CD4-positive, alpha-beta T cell (primary cell): ENCODE results near the gene MRPS15. TPM values are rescaled to one million over a fixed set of nuclear protein-coding genes. Genes with fewer than 3 reads are reported as not detected.

Source experiments
- ATAC-seq: fragments of 200-7000 bp; cut with Tn5 transposase; one replicate; pipeline ENCODE4 v1.10.0; 2022; ENCODE audit warnings: mild to moderate bottlenecking; ENCODE audit not compliant: poor library complexity
- CTCF ChIA-PET: fragments of 350-600 bp; sonication (Branson Sonifier 250); formaldehyde crosslinking; loops from one replicate; lab custom pipeline; 2021; ENCODE audit warnings: antibody characterized with exemption, inconsistent platforms; lab: Charles Lee
- POLR2A ChIA-PET: fragments of 350-600 bp; sonication (Branson Sonifier 250); formaldehyde crosslinking; loops from one replicate; lab custom pipeline; 2021; ENCODE audit warnings: antibody characterized with exemption, inconsistent platforms; lab: Charles Lee
- DNase-seq, 14 experiments: peaks; one replicate each; pipeline ENCODE4 v3.0.0-alpha.2; 2013 to 2020; ENCODE audit warnings: mixed read lengths in 2 of 14
- H3K27ac ChIP-seq, 2 donors: one replicate each; pipeline versions ENCODE4 v1.5.1 to v1.7.0; 2013; ENCODE audit warnings: low read length in 2 of 2, low read depth in 1 of 2, mild to moderate bottlenecking in 1 of 2
- H3K27me3 ChIP-seq, 2 experiments: 1 replicate in 1 of 2; 2 replicates in 1 of 2; pipeline versions ENCODE4 v1.6.1 to v1.7.0; 2013; ENCODE audit warnings: low read length in 2 of 2, control low read depth in 1 of 2, mild to moderate bottlenecking in 1 of 2, moderate library complexity in 1 of 2; ENCODE audit not compliant: insufficient read depth in 2 of 2, control insufficient read depth in 1 of 2
- H3K36me3 ChIP-seq: one replicate; pipeline ENCODE4 v1.6.1; 2013; ENCODE audit warnings: low read length, control low read depth; ENCODE audit not compliant: insufficient read depth
- H3K4me1 ChIP-seq: one replicate; pipeline ENCODE4 v1.6.1; 2013; ENCODE audit warnings: low read length, control low read depth; ENCODE audit not compliant: insufficient read depth
- H3K4me3 ChIP-seq: one replicate; pipeline ENCODE4 v1.5.1; 2013; ENCODE audit warnings: mild to moderate bottlenecking, low read length, moderate library complexity
- H3K9me3 ChIP-seq, 2 experiments: 1 replicate in 1 of 2; 2 replicates in 1 of 2; pipeline versions ENCODE4 v1.6.1 to v1.7.0; 2013; ENCODE audit warnings: low read length in 2 of 2, mild to moderate bottlenecking in 2 of 2, control low read depth in 1 of 2, moderate library complexity in 1 of 2; ENCODE audit not compliant: control insufficient read depth in 1 of 2, insufficient read depth in 1 of 2
- H3K27ac Mint-ChIP-seq: one replicate; pipeline ENCODE4 v1.8.0; 2020; ENCODE audit warnings: mixed read lengths
- H3K27me3 Mint-ChIP-seq: one replicate; pipeline ENCODE4 v1.8.0; 2021; ENCODE audit warnings: mixed read lengths
- H3K36me3 Mint-ChIP-seq: one replicate; pipeline ENCODE4 v1.8.0; 2021; ENCODE audit warnings: low read depth, mixed read lengths
- H3K4me1 Mint-ChIP-seq: one replicate; pipeline ENCODE4 v1.8.0; 2021; ENCODE audit warnings: low read depth, mixed read lengths
- H3K4me3 Mint-ChIP-seq: one replicate; pipeline ENCODE4 v1.8.0; 2020; ENCODE audit warnings: mild to moderate bottlenecking, mixed read lengths
- H3K9me3 Mint-ChIP-seq: one replicate; pipeline ENCODE4 v1.8.0; 2020; ENCODE audit warnings: mixed read lengths
- CTCF ChIP-seq: fragments of 200-600 bp; IDR thresholded peaks from one replicate; pipeline ENCODE4 v1.8.0; 2022; ENCODE audit warnings: antibody characterized with exemption, mild to moderate bottlenecking
- intact Hi-C, 2 experiments: fragments of 100-400 bp; cut with DNase I in 1 of 2; cut with micrococcal nuclease in 1 of 2; formaldehyde crosslinking; loops; one replicate each; pipeline versions ENCODE4 v1.15.1 to v1.9.0; 2023 to 2025; cut with DNase I, micrococcal nuclease
- total RNA-seq, 174 experiments: library from RNA in 2 of 174; stranded (reverse) in 2 of 174; gene quantifications; one replicate each; pipeline ENCODE4 v1.2.3 and lab custom pipeline; 2021 to 2026

The MRPS15 gene
- total RNA-seq, 2 experiments from 2014 or later, result 35.4 to 36.4 TPM

DNA sequence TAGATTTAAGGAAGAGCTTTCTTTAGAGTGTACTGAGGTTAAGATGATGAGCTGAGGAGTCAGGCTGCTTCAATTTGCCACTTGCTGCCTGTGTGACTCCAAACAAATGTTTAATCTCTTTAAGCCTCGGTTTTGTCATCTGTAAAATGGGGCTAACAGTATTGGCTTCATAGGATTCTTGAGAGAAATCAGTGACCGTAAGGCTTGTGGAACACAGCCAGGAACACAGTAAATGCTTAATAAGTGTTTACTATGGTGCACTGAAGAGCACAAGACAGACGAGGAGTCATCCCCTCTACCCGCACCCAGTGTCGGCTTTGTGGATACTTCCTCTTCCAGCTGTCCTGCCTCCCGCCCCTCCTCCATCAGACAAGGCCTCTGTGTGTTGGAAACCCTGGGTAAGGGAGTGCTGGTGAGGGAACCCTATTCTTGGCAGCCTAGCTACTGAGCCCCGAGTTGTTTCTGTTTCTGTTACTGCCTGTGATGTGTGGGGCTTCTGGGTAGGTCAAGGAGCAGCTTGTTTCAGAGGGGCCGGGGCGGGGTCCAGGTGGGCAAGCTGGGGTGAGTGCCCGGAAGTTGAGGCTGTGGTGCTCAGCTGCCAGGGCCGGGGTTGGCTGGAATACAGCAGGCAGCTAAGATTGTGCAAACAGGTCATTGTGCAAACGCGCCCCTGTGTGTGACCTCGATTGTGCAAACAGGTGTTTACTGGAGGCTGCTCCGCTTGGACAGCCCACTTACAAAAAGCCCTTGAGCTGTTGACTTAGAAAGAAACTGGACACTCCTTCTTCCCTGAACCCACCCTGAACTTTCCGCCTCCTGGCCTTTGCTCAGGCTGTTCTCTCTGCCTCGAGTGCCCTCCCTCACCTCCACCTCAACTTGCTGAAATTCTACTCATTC is 22.5 kb upstream of the MRPS15 start:
- H3K36me3 ChIP-seq, result no peaks in the 10 kb centered on the region
- H3K9me3 Mint-ChIP-seq, result no peaks in the 10 kb centered on the region
- CTCF ChIA-PET, result no interaction called here
- intact Hi-C loops, result no loop called here
- H3K27ac ChIP-seq, result no peak overlapping the region
- POLR2A ChIA-PET, result no interaction called here
- H3K4me1 Mint-ChIP-seq, result peaks cover 17% of the 10 kb centered on the region
- H3K4me3 ChIP-seq, result no peak overlapping the region
- no peak overlapping the region for H3K27ac Mint-ChIP-seq
- TF ChIP-seq CTCF, result no peak
- H3K4me1 ChIP-seq, result peaks cover 10% of the 10 kb centered on the region
- no peak overlapping the region for H3K4me3 Mint-ChIP-seq
- no peaks in the 10 kb centered on the region for H3K9me3 ChIP-seq
- no peaks in the 10 kb centered on the region for H3K36me3 Mint-ChIP-seq
- no peak for ATAC-seq
- H3K27me3 Mint-ChIP-seq, result no peaks in the 10 kb centered on the region
- peaks cover 0 to 5% of the 10 kb centered on the region in 2 experiments for H3K27me3 ChIP-seq
- peak in 3 of 14 experiments; percentile 21 to 68 (median 60) for DNase-seq

DNA sequence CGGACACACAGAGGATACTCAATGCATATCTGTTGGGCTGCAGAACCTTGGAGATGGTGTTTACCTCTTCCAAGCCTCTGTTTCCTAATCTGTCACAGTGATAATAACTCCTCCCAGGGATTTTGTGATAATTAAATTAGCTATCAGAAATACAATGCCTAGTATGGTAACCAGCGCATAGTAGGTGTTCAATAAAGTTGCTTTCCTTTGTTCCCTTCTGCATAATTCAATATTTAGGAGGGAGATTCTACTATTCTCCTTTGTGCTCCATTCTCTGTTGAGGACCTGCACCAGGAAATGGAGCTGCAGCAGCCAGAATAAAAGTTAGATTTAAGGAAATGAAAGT is 21.9 kb upstream of the MRPS15 start:
- no peaks in the 10 kb centered on the region for H3K36me3 ChIP-seq
- peaks cover 18% of the 10 kb centered on the region for H3K4me1 Mint-ChIP-seq
- H3K9me3 ChIP-seq, result no peaks in the 10 kb centered on the region
- POLR2A ChIA-PET, result no interaction called here
- no peak overlapping the region for H3K27ac ChIP-seq
- no peak overlapping the region for H3K27ac Mint-ChIP-seq
- H3K4me3 ChIP-seq, result no peak overlapping the region
- peaks cover 0 to 5% of the 10 kb centered on the region in 2 experiments for H3K27me3 ChIP-seq
- H3K36me3 Mint-ChIP-seq, result no peaks in the 10 kb centered on the region
- no peaks in the 10 kb centered on the region for H3K27me3 Mint-ChIP-seq
- CTCF ChIA-PET, result no interaction called here
- no peak overlapping the region for H3K4me3 Mint-ChIP-seq
- intact Hi-C loops, result no loop called here
- TF ChIP-seq CTCF, result no peak
- ATAC-seq (no peak), DNase-seq (no peak)
- peaks cover 10% of the 10 kb centered on the region for H3K4me1 ChIP-seq
- H3K9me3 Mint-ChIP-seq, result no peaks in the 10 kb centered on the region

- peaks cover 10% of the 10 kb centered on the region for H3K4me1 ChIP-seq
- CTCF ChIA-PET, result no interaction called here
- DNase-seq (no peak), ATAC-seq (no peak)
- Mint-ChIP-seq H3K27ac (no peak overlapping the region), H3K27me3 (no peaks in the 10 kb centered on the region), H3K4me1 (peaks cover 9% of the 10 kb centered on the region), H3K9me3 (no peaks in the 10 kb centered on the region), H3K36me3 (no peaks in the 10 kb centered on the region), H3K4me3 (no peak overlapping the region)
- intact Hi-C loops, result no loop called here
- H3K36me3 ChIP-seq, result no peaks in the 10 kb centered on the region
- POLR2A ChIA-PET, result no interaction called here
- no peaks in the 10 kb centered on the region for H3K9me3 ChIP-seq
- no peak overlapping the region for H3K4me3 ChIP-seq
- peaks cover 0 to 5% of the 10 kb centered on the region in 2 experiments for H3K27me3 ChIP-seq
- TF ChIP-seq CTCF, result no peak
- H3K27ac ChIP-seq, result no peak overlapping the region
Measured at GRCh38 chr1:36484099-36484498, 19.9 kb upstream of the MRPS15 start.
